ENCODE measurements around the gene LMX1B. TPM values are rescaled to one million over a fixed set of nuclear protein-coding genes. Genes with fewer than 3 reads are reported as not detected.

The LMX1B gene
- polyA plus RNA-seq, 1 donor from 2014 or later: not detected

- H3K27me3 ChIP-seq (ENCODE audit: insufficient read depth, low read depth, low read length): no peaks in the 10 kb centered on the region
- no peak overlapping the region for H2AFZ ChIP-seq (ENCODE audit: low read depth, low read length)
- H3K9me3 ChIP-seq (ENCODE audit: low read length): no peaks in the 10 kb centered on the region
- H3K9ac ChIP-seq (ENCODE audit: low read length): no peak overlapping the region
- H4K20me1 ChIP-seq (ENCODE audit: insufficient read depth): no peaks in the 10 kb centered on the region
- no peak overlapping the region for H3K27ac ChIP-seq (ENCODE audit: low read length)
- no peaks in the 10 kb centered on the region for H3K9me2 ChIP-seq (ENCODE audit: insufficient read depth, low read length)
- H3K4me2 ChIP-seq (ENCODE audit: low read length): no peak overlapping the region
- TF ChIP-seq SMC3 (conservative IDR thresholded peaks at IDR 0.05; ENCODE audit: poor library complexity): no peak
- TF ChIP-seq TAF1 (IDR thresholded peaks at IDR 0.05; ENCODE audit: low read depth): no peak
- no peak for TF ChIP-seq EZH2 (IDR thresholded peaks at IDR 0.05; ENCODE audit: borderline replicate concordance, insufficient read depth, low read length, poor library complexity, severe bottlenecking)
- TF ChIP-seq RAD21 (conservative IDR thresholded peaks at IDR 0.05): no peak
- TF ChIP-seq MXI1 (conservative IDR thresholded peaks at IDR 0.05; ENCODE audit: poor library complexity, severe bottlenecking): no peak
- no peak for TF ChIP-seq REST (IDR thresholded peaks at IDR 0.05; ENCODE audit: borderline replicate concordance)
- TF ChIP-seq EP300 (conservative IDR thresholded peaks at IDR 0.05; ENCODE audit: poor library complexity, severe bottlenecking): no peak
- TF ChIP-seq CTCF (IDR thresholded peaks at IDR 0.05; ENCODE audit: poor library complexity, severe bottlenecking): no peak
- TF ChIP-seq POLR2AphosphoS5 (IDR thresholded peaks at IDR 0.05): no peak
- H3K79me2 ChIP-seq (replicated peaks; ENCODE audit: insufficient read depth, low read length): no peaks in the 10 kb centered on the region
- H3F3A ChIP-seq (ENCODE audit: insufficient read depth, low read length, poor library complexity, severe bottlenecking): no peaks in the 10 kb centered on the region
- H3K4me3 ChIP-seq (ENCODE audit: low read length): no peak overlapping the region
- no peaks in the 10 kb centered on the region for H3K36me3 ChIP-seq (ENCODE audit: insufficient read depth, low read length)
Observed at GRCh38 chr9:126643945-126644527, 30.3 kb downstream of the LMX1B start.

- no peak overlapping the region for H3K4me3 ChIP-seq (ENCODE audit: low read length)
- H3K9ac ChIP-seq (ENCODE audit: low read length): no peak overlapping the region
- no peaks in the 10 kb centered on the region for H3K9me3 ChIP-seq (ENCODE audit: low read length)
- H3K9me2 ChIP-seq (ENCODE audit: insufficient read depth, low read length): no peaks in the 10 kb centered on the region
- H2AFZ ChIP-seq (ENCODE audit: low read depth, low read length): no peak overlapping the region
- H3K27me3 ChIP-seq (ENCODE audit: insufficient read depth, low read depth, low read length): no peaks in the 10 kb centered on the region
- no peak overlapping the region for H3K27ac ChIP-seq (ENCODE audit: low read length)
- no peaks in the 10 kb centered on the region for H3K79me2 ChIP-seq (replicated peaks; ENCODE audit: insufficient read depth, low read length)
- no peaks in the 10 kb centered on the region for H4K20me1 ChIP-seq (ENCODE audit: insufficient read depth)
- H3K4me2 ChIP-seq (ENCODE audit: low read length): no peak overlapping the region
- TF ChIP-seq POLR2AphosphoS5 (IDR thresholded peaks at IDR 0.05) (no peak), REST (IDR thresholded peaks at IDR 0.05; ENCODE audit: borderline replicate concordance) (no peak), RAD21 (conservative IDR thresholded peaks at IDR 0.05) (no peak), MXI1 (conservative IDR thresholded peaks at IDR 0.05; ENCODE audit: poor library complexity, severe bottlenecking) (no peak), SMC3 (conservative IDR thresholded peaks at IDR 0.05; ENCODE audit: poor library complexity) (no peak), TAF1 (IDR thresholded peaks at IDR 0.05; ENCODE audit: low read depth) (no peak), EZH2 (IDR thresholded peaks at IDR 0.05; ENCODE audit: borderline replicate concordance, insufficient read depth, low read length, poor library complexity, severe bottlenecking) (no peak), EP300 (conservative IDR thresholded peaks at IDR 0.05; ENCODE audit: poor library complexity, severe bottlenecking) (no peak), CTCF (IDR thresholded peaks at IDR 0.05; ENCODE audit: poor library complexity, severe bottlenecking) (no peak)
- no peaks in the 10 kb centered on the region for H3F3A ChIP-seq (ENCODE audit: insufficient read depth, low read length, poor library complexity, severe bottlenecking)
- no peaks in the 10 kb centered on the region for H3K36me3 ChIP-seq (ENCODE audit: insufficient read depth, low read length)
Observed at GRCh38 chr9:126646162-126646561, 32.4 kb downstream of the LMX1B start.

Data from neural cell (in vitro differentiated cells).